Epithelial cell of prostate (primary cell): Measurements from ENCODE around the gene IGF2BP3.
A peak's percentile ranks its signal among the peaks of the same experiment; 100 is the strongest.

Source experiments
- DNase-seq: peaks from one replicate; pipeline ENCODE4 v3.0.0-alpha.2; 2011; ENCODE audit warnings: low read depth, low spot score
- H3K27ac ChIP-seq: fragments of 450-650 bp; 2 replicates; pipeline ENCODE4 v1.5.1; 2017; ENCODE audit warnings: mild to moderate bottlenecking

Gene IGF2BP3

GRCh38 chr7:23389701-23390100 is 80.6 kb downstream of the IGF2BP3 start:
- H3K27ac ChIP-seq: no peak overlapping the region
- no peak for DNase-seq

- H3K27ac ChIP-seq: no peak overlapping the region
- DNase-seq: no peak
These were observed 82.7 kb downstream of the IGF2BP3 start for GRCh38 chr7:23387583-23387982.

- no peak overlapping the region for H3K27ac ChIP-seq
- DNase-seq: no peak
These were observed 85.2 kb downstream of the IGF2BP3 start for GRCh38 chr7:23385140-23385539.

- DNase-seq: no peak
- H3K27ac ChIP-seq: no peak overlapping the region
These were observed 87.1 kb downstream of the IGF2BP3 start for GRCh38 chr7:23383225-23383624.

- no peak overlapping the region for H3K27ac ChIP-seq
- no peak for DNase-seq
These were observed 89.3 kb downstream of the IGF2BP3 start for GRCh38 chr7:23380961-23381360.

- DNase-seq: no peak
- no peak overlapping the region for H3K27ac ChIP-seq
These were observed 89.7 kb downstream of the IGF2BP3 start for GRCh38 chr7:23380556-23380955.

GRCh38 chr7:23378996-23379395 is 91.3 kb downstream of the IGF2BP3 start:
- no peak for DNase-seq
- no peak overlapping the region for H3K27ac ChIP-seq

- peak; percentile 44 for DNase-seq
- H3K27ac ChIP-seq: peak overlapping the region; percentile 37
These were observed 93.2 kb downstream of the IGF2BP3 start for GRCh38 chr7:23377134-23377533.

GRCh38 chr7:23373151-23374004 is 96.9 kb downstream of the IGF2BP3 start:
- DNase-seq: no peak

GRCh38 chr7:23372611-23373010 is 97.7 kb downstream of the IGF2BP3 start:
- H3K27ac ChIP-seq: no peak overlapping the region
- no peak for DNase-seq

More at GRCh38 chr7:23373151-23374004, 96.9 kb downstream of the IGF2BP3 start:
- no peak overlapping the region for H3K27ac ChIP-seq

- DNase-seq: no peak
- no peak overlapping the region for H3K27ac ChIP-seq
These were observed 98.6 kb downstream of the IGF2BP3 start for GRCh38 chr7:23371654-23372053.

- DNase-seq: no peak
- no peak overlapping the region for H3K27ac ChIP-seq
These were observed 100.4 kb downstream of the IGF2BP3 start for GRCh38 chr7:23369695-23370404.

GRCh38 chr7:23369100-23369499 is 101.2 kb downstream of the IGF2BP3 start:
- no peak for DNase-seq
- no peak overlapping the region for H3K27ac ChIP-seq

- DNase-seq: no peak
- H3K27ac ChIP-seq: peak overlapping the region; percentile 44
These were observed 112.1 kb downstream of the IGF2BP3 start for GRCh38 chr7:23358152-23358674.

- H3K27ac ChIP-seq: peak overlapping the region; percentile 44
These were observed 112.8 kb downstream of the IGF2BP3 start for GRCh38 chr7:23357190-23358093.

GRCh38 chr7:23356726-23357125 is 113.6 kb downstream of the IGF2BP3 start:
- no peak for DNase-seq
- peak overlapping the region; percentile 44 for H3K27ac ChIP-seq

More at GRCh38 chr7:23357190-23358093, 112.8 kb downstream of the IGF2BP3 start:
- peak; percentile 43 for DNase-seq

GRCh38 chr7:23356168-23356567 is 114.1 kb downstream of the IGF2BP3 start:
- DNase-seq: no peak
- H3K27ac ChIP-seq: no peak overlapping the region

- no peak overlapping the region for H3K27ac ChIP-seq
These were observed 117.1 kb downstream of the IGF2BP3 start for GRCh38 chr7:23353172-23353571.

GRCh38 chr7:23350466-23350865 is 119.8 kb downstream of the IGF2BP3 start:
- no peak overlapping the region for H3K27ac ChIP-seq
- DNase-seq: no peak

More at GRCh38 chr7:23353172-23353571, 117.1 kb downstream of the IGF2BP3 start:
- DNase-seq: no peak
